HCT116 (cell line): ENCODE results near the gene YAP1. TPM values are rescaled to one million over a fixed set of nuclear protein-coding genes. Genes with fewer than 3 reads are reported as not detected.

Experiments
- ATAC-seq: fragments of 200-7000 bp; cut with Tn5 transposase; 2 replicates; pipeline ENCODE4 v1.9.1; 2020; ENCODE audit warnings: mild to moderate bottlenecking, moderate library complexity
- BruUV-seq: library from RNA; stranded (reverse); fragments of 400-500 nt; replicated peaks from 2 replicates; lab custom pipeline; 2021; lab: Mats Ljungman, UMichigan
- CTCF ChIA-PET: fragments of 300-600 bp; sonication (Branson Sonifier 250); formaldehyde crosslinking; loops from one replicate; lab custom pipeline; 2021; ENCODE audit warnings: antibody characterized with exemption; lab: Charles Lee
- POLR2A ChIA-PET: fragments of 300-600, 350-600 bp; sonication (Branson Sonifier 250); formaldehyde crosslinking; loops from one replicate; lab custom pipeline; 2021; ENCODE audit warnings: antibody characterized with exemption; lab: Charles Lee
- RAD21 ChIA-PET, 2 experiments: fragments of 300-600 bp; sonication (Branson Sonifier 250); formaldehyde crosslinking; loops; one replicate each; lab custom pipeline; 2023; ENCODE audit warnings: low total read pairs in 2 of 2; ENCODE audit not compliant: uncharacterized antibody in 2 of 2, unreplicated experiment in 2 of 2, low non-redundant PET in 1 of 2; lab: Charles Lee
- DNase-seq: peaks from one replicate; pipeline ENCODE4 v3.0.0-alpha.2; 2010; ENCODE audit warnings: low read depth, low spot score
- H2AFZ ChIP-seq: fragments of 200-600 bp; shearing (Covaris generic), sonication (generic); 2 replicates; pipeline ENCODE4 v1.6.1; 2017; ENCODE audit warnings: low read depth, mixed run types, mixed read lengths, antibody characterized with exemption, low read length; ENCODE audit not compliant: poor library complexity, severe bottlenecking
- H3K27ac ChIP-seq: 2 replicates; pipeline ENCODE4 v1.5.1; 2012; ENCODE audit warnings: low read depth, low read length
- H3K27me3 ChIP-seq: fragments of 200-600 bp; sonication (generic); 2 replicates; pipeline ENCODE4 v1.6.1; 2016; ENCODE audit warnings: mixed run types, low read length, mixed read lengths; ENCODE audit not compliant: insufficient read depth
- H3K36me3 ChIP-seq, 2 experiments: fragments of 200-500 bp in 1 of 2; fragments of 200-600 bp in 1 of 2; sonication (Bioruptor generic) in 1 of 2; sonication (generic) in 1 of 2; 2 replicates each; pipeline versions ENCODE4 v1.5.1 to v1.6.1; 2014 to 2016; ENCODE audit warnings: low read length in 2 of 2, inconsistent platforms in 1 of 2, mixed read lengths in 1 of 2, mixed run types in 1 of 2; ENCODE audit not compliant: insufficient read depth in 2 of 2, control insufficient read depth in 1 of 2
- H3K4me1 ChIP-seq, 2 experiments: fragments of 200-600 bp in 1 of 2; sonication (generic) in 1 of 2; 2 replicates each; pipeline versions ENCODE4 v1.5.1 to v1.6.1; 2012 to 2017; ENCODE audit warnings: low read length in 2 of 2, inconsistent platforms in 1 of 2, mild to moderate bottlenecking in 1 of 2, mixed read lengths in 1 of 2, mixed run types in 1 of 2, moderate library complexity in 1 of 2; ENCODE audit not compliant: insufficient read depth in 2 of 2, control insufficient read depth in 1 of 2
- H3K4me2 ChIP-seq: fragments of 200-600 bp; sonication (generic); 2 replicates; pipeline ENCODE4 v1.6.1; 2017; ENCODE audit warnings: mixed run types, low read length, mixed read lengths
- H3K4me3 ChIP-seq, 2 experiments: fragments of 200-600 bp in 1 of 2; sonication (generic) in 1 of 2; replicated peaks in 1 of 2; 2 replicates each; pipeline ENCODE4 v1.5.1; 2011 to 2016; ENCODE audit warnings: low read length in 2 of 2, control low read depth in 1 of 2, low read depth in 1 of 2, mild to moderate bottlenecking in 1 of 2, mixed read lengths in 1 of 2, mixed run types in 1 of 2
- H3K79me2 ChIP-seq: fragments of 200-600 bp; sonication (generic); 2 replicates; pipeline ENCODE4 v1.6.1; 2017; ENCODE audit warnings: mild to moderate bottlenecking, mixed run types, low read length, moderate library complexity, mixed read lengths; ENCODE audit not compliant: insufficient read depth
- H3K9ac ChIP-seq: fragments of 200-600 bp; sonication (generic); 2 replicates; pipeline ENCODE4 v1.6.1; 2016; ENCODE audit warnings: low read length, mixed read lengths
- H3K9me2 ChIP-seq: fragments of 200-600 bp; sonication (generic), shearing (Covaris generic); 2 replicates; pipeline ENCODE4 v1.6.1; 2017; ENCODE audit warnings: mixed run types, mild to moderate bottlenecking, moderate library complexity; ENCODE audit not compliant: insufficient read depth
- H3K9me3 ChIP-seq, 2 experiments: fragments of 200-500 bp in 1 of 2; fragments of 200-600 bp in 1 of 2; sonication (Bioruptor generic) in 1 of 2; sonication (generic) in 1 of 2; 2 replicates each; pipeline ENCODE4 v1.6.1; 2014 to 2017; ENCODE audit warnings: low read length in 2 of 2, mixed read lengths in 2 of 2, inconsistent platforms in 1 of 2, low read depth in 1 of 2, mild to moderate bottlenecking in 1 of 2, mixed run types in 1 of 2, moderate library complexity in 1 of 2; ENCODE audit not compliant: control insufficient read depth in 1 of 2, insufficient read depth in 1 of 2
- H4K20me1 ChIP-seq: fragments of 200-600 bp; sonication (generic), shearing (Covaris generic); 2 replicates; pipeline ENCODE4 v1.6.1; 2017; ENCODE audit warnings: mixed run types, mild to moderate bottlenecking, moderate library complexity; ENCODE audit not compliant: insufficient read depth
- CBX3 ChIP-seq: IDR thresholded peaks from 2 replicates; pipeline ENCODE4 v1.6.1; 2012; ENCODE audit warnings: low read depth
- CEBPB ChIP-seq: IDR thresholded peaks from 2 replicates; pipeline ENCODE4 v1.6.1; 2012; ENCODE audit warnings: low read depth
- POLR2A ChIP-seq: IDR thresholded peaks from 2 replicates; pipeline ENCODE4 v1.7.0; 2011; ENCODE audit warnings: borderline replicate concordance; ENCODE audit not compliant: insufficient read depth, insufficient read length; ENCODE audit errors: extremely low read depth
- POLR2AphosphoS5 ChIP-seq: IDR thresholded peaks from 2 replicates; pipeline ENCODE4 v1.6.1; 2011; ENCODE audit warnings: mild to moderate bottlenecking, low read depth, low read length, moderate library complexity
- SIN3A ChIP-seq: IDR thresholded peaks from 2 replicates; pipeline ENCODE4 v1.6.1; 2012; ENCODE audit warnings: low read depth
- YY1 ChIP-seq: IDR thresholded peaks from 2 replicates; pipeline ENCODE4 v1.6.1; 2011; ENCODE audit warnings: low read length, low read depth, moderate library complexity, mild to moderate bottlenecking; ENCODE audit not compliant: insufficient replicate concordance; ENCODE audit errors: extremely low read depth
- ZFX ChIP-seq: fragments of 450-650 bp; IDR thresholded peaks from 2 replicates; pipeline ENCODE4 v1.6.1; 2017
- ZNF274 ChIP-seq: fragments of 200-500 bp; sonication (Bioruptor generic); IDR thresholded peaks from 2 replicates; pipeline ENCODE4 v1.6.1; 2014; ENCODE audit warnings: mild to moderate bottlenecking, low read depth, low read length, inconsistent platforms
- intact Hi-C: fragments of 100-400 bp; cut with micrococcal nuclease; formaldehyde crosslinking; loops from 2 replicates; pipeline ENCODE4 v1.10.0; 2022
- total RNA-seq: library from RNA; stranded (reverse); gene quantifications from one replicate; pipeline ENCODE4 v1.2.1, GENCODE V29; 2021; ENCODE audit not compliant: unreplicated experiment
- TF ChIP-seq, protein P1 (sequence below): IDR thresholded peaks from 2 replicates; pipeline ENCODE4 v1.6.1; 2012; ENCODE audit warnings: low read depth
- TF ChIP-seq, protein P2 (sequence below): IDR thresholded peaks from 2 replicates; pipeline ENCODE4 v1.6.1; 2012

Gene YAP1
- total RNA-seq, 1 experiment from 2014 or later = 88.6 TPM

DNA sequence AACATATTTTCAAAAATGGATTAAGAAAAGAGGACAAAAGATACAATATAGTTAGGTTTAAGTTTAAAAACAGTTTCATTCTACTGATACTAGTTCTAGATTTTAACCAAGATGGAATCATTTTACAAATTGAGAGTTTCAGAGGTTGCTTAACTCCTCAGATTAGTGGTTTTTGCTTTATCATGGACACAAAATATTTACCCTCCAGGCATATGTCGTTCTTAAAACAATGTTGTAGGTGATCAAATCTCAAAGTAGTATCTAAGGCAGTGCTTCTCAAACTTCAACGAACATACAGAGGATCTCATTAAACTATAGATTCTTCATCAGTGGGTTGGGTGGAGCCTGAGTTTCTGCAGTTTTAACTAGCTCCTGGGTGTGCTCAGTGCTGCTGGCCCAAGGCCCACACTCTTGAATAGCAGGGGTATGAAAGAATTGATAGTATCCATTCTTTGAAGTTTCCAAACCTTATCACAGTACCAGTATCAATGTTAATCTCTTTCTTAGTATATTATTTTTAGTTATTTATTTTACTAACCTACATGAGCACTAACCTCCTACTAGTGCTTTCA lies 48.0 kb downstream of the YAP1 start:
- DNase-seq = no peak
- intact Hi-C loops = no loop called here

More for the DNA sequence above, 48.0 kb downstream of the YAP1 start:
- BruUV-seq = no TSS peak
- H3K4me1 ChIP-seq = peaks cover 16 to 26% of the 10 kb centered on the region in 2 experiments; a peak in 3 of 4 replicates
- POLR2A ChIA-PET = no interaction called here
- TF ChIP-seq ZFX (no peak), CEBPB (no peak), ZNF274 (no peak), POLR2A (no peak), SIN3A (no peak), POLR2AphosphoS5 (no peak), YY1 (no peak), CBX3 (no peak)
- TF ChIP-seq, protein P1, sequence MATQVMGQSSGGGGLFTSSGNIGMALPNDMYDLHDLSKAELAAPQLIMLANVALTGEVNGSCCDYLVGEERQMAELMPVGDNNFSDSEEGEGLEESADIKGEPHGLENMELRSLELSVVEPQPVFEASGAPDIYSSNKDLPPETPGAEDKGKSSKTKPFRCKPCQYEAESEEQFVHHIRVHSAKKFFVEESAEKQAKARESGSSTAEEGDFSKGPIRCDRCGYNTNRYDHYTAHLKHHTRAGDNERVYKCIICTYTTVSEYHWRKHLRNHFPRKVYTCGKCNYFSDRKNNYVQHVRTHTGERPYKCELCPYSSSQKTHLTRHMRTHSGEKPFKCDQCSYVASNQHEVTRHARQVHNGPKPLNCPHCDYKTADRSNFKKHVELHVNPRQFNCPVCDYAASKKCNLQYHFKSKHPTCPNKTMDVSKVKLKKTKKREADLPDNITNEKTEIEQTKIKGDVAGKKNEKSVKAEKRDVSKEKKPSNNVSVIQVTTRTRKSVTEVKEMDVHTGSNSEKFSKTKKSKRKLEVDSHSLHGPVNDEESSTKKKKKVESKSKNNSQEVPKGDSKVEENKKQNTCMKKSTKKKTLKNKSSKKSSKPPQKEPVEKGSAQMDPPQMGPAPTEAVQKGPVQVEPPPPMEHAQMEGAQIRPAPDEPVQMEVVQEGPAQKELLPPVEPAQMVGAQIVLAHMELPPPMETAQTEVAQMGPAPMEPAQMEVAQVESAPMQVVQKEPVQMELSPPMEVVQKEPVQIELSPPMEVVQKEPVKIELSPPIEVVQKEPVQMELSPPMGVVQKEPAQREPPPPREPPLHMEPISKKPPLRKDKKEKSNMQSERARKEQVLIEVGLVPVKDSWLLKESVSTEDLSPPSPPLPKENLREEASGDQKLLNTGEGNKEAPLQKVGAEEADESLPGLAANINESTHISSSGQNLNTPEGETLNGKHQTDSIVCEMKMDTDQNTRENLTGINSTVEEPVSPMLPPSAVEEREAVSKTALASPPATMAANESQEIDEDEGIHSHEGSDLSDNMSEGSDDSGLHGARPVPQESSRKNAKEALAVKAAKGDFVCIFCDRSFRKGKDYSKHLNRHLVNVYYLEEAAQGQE = no peak
- TF ChIP-seq, protein P2, sequence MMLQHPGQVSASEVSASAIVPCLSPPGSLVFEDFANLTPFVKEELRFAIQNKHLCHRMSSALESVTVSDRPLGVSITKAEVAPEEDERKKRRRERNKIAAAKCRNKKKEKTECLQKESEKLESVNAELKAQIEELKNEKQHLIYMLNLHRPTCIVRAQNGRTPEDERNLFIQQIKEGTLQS = no peak
- TF ChIP-seq, all 23 proteins: peak for 0
- Histone ChIP-seq H3K4me3 (no peak overlapping the region), H2AFZ (no peak overlapping the region), H3K27ac (no peak overlapping the region), H3K27me3 (no peaks in the 10 kb centered on the region), H4K20me1 (peaks cover 16% of the 10 kb centered on the region; the same call in 1 of the 2 replicates), H3K9me3 (no peaks in the 10 kb centered on the region), H3K9ac (no peak overlapping the region), H3K4me2 (no peak overlapping the region), H3K36me3 (0 out of 4 replicates have a peak, but pooled peaks cover 0 to 3% of the 10 kb centered on the region in 2 experiments), H3K79me2 (peaks cover 97% of the 10 kb centered on the region), H3K9me2 (no peaks in the 10 kb centered on the region)
- ATAC-seq = no peak
- ChIA-PET RAD21 (no interaction called here), CTCF (no interaction called here)
